Right lobe of liver (tissue), 6 donors: Measurements from ENCODE around the gene LRRC47. TPM values are rescaled to one million over a fixed set of nuclear protein-coding genes. Genes with fewer than 3 reads are reported as not detected.

Experiments used
- ATAC-seq, 4 donors: fragments of 200-7000 bp; cut with Tn5 transposase; one replicate each; pipeline ENCODE4 v1.9.1; 2020; ENCODE audit warnings: mild to moderate bottlenecking in 4 of 4, moderate library complexity in 4 of 4
- DNase-seq, 3 donors: peaks; one replicate each; pipeline ENCODE4 v3.0.0-alpha.2; 2020
- H3K27ac ChIP-seq, 3 donors: fragments of 200-600 bp; one replicate each; pipeline ENCODE4 v1.8.0; 2022
- H3K27me3 ChIP-seq, 2 donors: fragments of 200-600 bp; one replicate each; pipeline ENCODE4 v1.8.0; 2022
- H3K36me3 ChIP-seq, 4 donors: fragments of 200-600 bp; sonication (generic) in 1 of 4; one replicate each; pipeline versions ENCODE4 v1.5.1 to v1.8.0; 2017 to 2022; ENCODE audit warnings: control low read depth in 1 of 4
- H3K4me1 ChIP-seq, 4 donors: fragments of 200-600 bp; sonication (generic) in 1 of 4; one replicate each; pipeline versions ENCODE4 v1.5.1 to v1.8.0; 2017 to 2022; ENCODE audit warnings: control low read depth in 1 of 4
- H3K4me3 ChIP-seq, 3 donors: fragments of 200-600 bp; one replicate each; pipeline ENCODE4 v1.8.0; 2022
- H3K9me3 ChIP-seq, 4 donors: fragments of 200-600 bp; sonication (generic) in 1 of 4; one replicate each; pipeline versions ENCODE4 v1.5.1 to v1.8.0; 2017 to 2022; ENCODE audit warnings: control low read depth in 1 of 4
- POLR2A ChIP-seq: fragments of 450-650 bp; IDR thresholded peaks from one replicate; pipeline ENCODE4 v1.6.1; 2017; ENCODE audit warnings: antibody characterized with exemption, mild to moderate bottlenecking
- WGBS: methylation state at CpG from one replicate; pipeline ENCODE4 v1.1.6; 2018; ENCODE audit warnings: low coverage, low lambda C conversion rate; ENCODE audit not compliant: insufficient coverage; ENCODE audit errors: missing lambda C conversion rate; 5-methylcytosine and 5-hydroxymethylcytosine counted together
- intact Hi-C, 2 donors: fragments of 100-400 bp; cut with DNase I; formaldehyde crosslinking; loops; one replicate each; pipeline versions ENCODE4 v1.11.2 to v1.14.1; 2022
- total RNA-seq, 6 experiments: library from RNA; depleted of rRNA in 2 of 6; stranded (reverse); fragments of >200 nt in 2 of 6; fragmentation: NEBNext Ultra II Directional in 3 of 6; extraction: Animal tissue kit (Norgen Biotek cat#: 25700) in 3 of 6; gene quantifications; one replicate each; pipeline versions ENCODE4 v1.1.0 to v1.2.4, GENCODE V29; 2016 to 2023
- TF ChIP-seq, protein P1 (sequence below), 4 donors: fragments of 200-600 bp in 3 of 4; fragments of 450-650 bp in 1 of 4; IDR thresholded peaks; one replicate each; pipeline versions ENCODE4 v1.5.1 to v1.8.0; 2016 to 2022; ENCODE audit warnings: antibody characterized with exemption in 4 of 4, mild to moderate bottlenecking in 2 of 4
- donor health status: DM: no; HTN: yes; CAD: no.
- donor health status: DM: no; HTN: no; CAD: no.
- donor health status: DM: no; HTN: no; CAD: no.
- donor health status: DM: no; HTN: yes; CAD: no.
- donor health status: DM: no; HTN: yes; CAD: no.

The LRRC47 gene
- total RNA-seq, 6 experiments from 2014 or later, result 22.7 to 32.2 (median 25.8) TPM

DNA sequence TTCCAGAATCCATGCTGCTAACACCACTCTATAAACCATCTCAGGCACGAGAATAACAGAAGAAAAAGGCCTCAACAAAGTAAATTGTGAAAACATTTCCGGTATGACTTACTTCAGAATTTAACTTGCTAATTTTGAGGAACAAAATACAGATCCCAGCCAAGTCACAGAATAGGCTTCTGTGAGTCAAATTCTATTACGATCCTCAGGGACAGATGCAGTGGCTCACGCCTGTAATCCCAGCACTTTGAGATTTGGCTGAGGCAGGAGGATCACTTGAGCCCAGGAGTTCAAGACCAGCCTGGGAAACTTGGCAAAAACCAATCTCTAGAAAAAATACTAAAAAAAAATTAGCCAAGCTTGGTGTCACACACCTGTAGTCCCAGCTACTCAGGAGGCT lies 52.9 kb downstream of the LRRC47 start:
- H3K27me3 ChIP-seq, result no peaks in the 10 kb centered on the region
- peaks cover 0 to 24% (median 0%) of the 10 kb centered on the region in 4 donors for H3K4me1 ChIP-seq
- H3K4me3 ChIP-seq, result no peak overlapping the region
- no peaks in the 10 kb centered on the region for H3K9me3 ChIP-seq
- no peak for TF ChIP-seq POLR2A
- TF ChIP-seq, protein P1, sequence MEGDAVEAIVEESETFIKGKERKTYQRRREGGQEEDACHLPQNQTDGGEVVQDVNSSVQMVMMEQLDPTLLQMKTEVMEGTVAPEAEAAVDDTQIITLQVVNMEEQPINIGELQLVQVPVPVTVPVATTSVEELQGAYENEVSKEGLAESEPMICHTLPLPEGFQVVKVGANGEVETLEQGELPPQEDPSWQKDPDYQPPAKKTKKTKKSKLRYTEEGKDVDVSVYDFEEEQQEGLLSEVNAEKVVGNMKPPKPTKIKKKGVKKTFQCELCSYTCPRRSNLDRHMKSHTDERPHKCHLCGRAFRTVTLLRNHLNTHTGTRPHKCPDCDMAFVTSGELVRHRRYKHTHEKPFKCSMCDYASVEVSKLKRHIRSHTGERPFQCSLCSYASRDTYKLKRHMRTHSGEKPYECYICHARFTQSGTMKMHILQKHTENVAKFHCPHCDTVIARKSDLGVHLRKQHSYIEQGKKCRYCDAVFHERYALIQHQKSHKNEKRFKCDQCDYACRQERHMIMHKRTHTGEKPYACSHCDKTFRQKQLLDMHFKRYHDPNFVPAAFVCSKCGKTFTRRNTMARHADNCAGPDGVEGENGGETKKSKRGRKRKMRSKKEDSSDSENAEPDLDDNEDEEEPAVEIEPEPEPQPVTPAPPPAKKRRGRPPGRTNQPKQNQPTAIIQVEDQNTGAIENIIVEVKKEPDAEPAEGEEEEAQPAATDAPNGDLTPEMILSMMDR (IDR thresholded peaks at IDR 0.05), result no peak
- ATAC-seq, result no peak
- no peak overlapping the region for H3K27ac ChIP-seq
- intact Hi-C loops, result no loop called here
- no peak for DNase-seq
- peaks cover 0 to 12% (median 3%) of the 10 kb centered on the region in 4 donors for H3K36me3 ChIP-seq
- WGBS, result 81% methylated on average over 4 of the region's 4 CpGs

DNA sequence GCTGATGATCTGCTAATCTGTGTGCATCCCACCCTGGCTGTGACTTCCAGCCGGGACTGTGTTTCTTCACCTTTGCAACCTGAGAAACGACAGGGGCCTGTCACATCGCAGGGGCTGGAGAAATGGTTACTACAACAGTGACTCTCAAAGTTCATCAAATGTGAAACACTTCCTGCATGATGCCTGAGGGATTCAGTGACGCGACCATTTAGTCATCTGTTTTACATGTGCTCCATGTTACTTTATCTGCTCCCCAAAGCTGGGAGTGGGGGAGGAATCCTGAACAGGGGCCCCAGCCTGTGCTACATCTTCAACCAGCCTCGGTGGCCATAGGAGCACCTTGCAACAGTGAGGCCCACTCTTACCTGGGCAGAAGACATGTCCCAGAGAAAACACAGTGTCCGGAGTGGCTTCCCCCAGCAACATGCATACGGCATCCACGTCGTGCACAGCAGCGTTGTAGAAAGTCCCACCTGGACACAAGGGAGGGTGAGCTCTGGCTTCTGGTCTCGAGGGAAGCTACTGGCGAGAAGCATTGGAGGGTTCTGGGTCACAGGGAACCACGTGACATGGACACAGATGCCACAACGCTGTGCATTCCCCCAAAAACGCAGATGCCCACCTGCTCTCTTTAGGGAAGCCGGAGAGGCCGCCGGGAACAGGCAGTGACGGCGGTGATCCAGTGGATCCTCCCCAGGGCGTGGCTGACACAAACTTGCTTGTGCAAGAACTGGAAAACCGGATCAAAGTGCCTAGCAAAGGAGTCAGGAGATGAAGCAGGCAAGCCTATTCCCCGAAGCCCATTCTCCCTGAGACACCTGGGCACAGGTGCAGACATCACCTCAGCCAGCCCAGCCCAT lies 53.6 kb downstream of the LRRC47 start:
- DNase-seq, result no peak
- Histone ChIP-seq H3K4me3 (no peak overlapping the region), H3K27me3 (no peaks in the 10 kb centered on the region), H3K9me3 (no peaks in the 10 kb centered on the region), H3K27ac (no peak overlapping the region), H3K4me1 (peaks cover 0 to 22% (median 0%) of the 10 kb centered on the region in 4 donors), H3K36me3 (peaks cover 0 to 19% (median 4%) of the 10 kb centered on the region in 4 donors)
- WGBS, result 89% methylated on average over 12 of the region's 24 CpGs
- intact Hi-C loops, result no loop called here
- TF ChIP-seq, protein P1 (IDR thresholded peaks at IDR 0.05), result no peak
- no peak for TF ChIP-seq POLR2A
- no peak for ATAC-seq

DNA sequence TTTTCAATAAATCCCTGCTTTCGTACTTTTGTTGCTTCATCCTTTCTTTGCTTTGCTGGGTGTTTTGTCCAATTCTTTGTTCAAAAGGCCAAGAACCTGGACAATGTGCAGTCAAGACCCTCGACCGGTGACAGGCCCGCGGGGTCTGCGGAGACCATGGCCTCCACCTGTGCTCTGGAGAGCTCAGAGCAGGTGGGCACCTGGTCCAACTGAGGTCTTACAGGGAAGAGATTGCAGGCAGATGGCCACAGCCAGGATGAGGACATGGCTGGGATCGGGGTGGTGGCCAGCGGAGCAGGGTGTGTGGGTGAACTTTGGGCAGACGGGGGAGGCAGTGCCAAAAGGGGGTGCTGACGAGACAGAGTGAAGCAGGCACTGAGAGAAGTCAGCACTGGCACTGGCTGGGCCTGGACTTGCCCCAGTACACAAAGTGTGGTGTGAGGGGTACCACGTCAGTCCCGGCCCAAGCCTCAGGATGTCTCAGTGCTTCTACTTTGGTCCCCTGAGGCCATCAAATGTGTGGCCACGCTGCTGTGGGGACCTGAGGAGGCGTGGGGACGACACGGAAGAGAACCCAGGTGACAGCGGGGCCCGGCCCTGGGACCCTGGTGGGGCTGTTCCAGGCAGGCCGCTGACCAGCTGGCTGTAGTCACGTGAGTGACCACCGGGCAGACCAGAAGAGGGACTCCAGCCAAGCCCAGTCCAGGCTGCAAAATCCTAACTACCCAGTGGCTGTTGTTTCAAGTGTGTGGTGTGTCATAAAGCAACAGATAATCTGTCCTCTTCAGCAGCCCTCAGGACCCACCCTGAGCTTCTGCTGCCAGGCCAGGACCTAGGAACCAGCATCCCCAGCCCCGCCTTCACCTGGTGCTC lies 54.5 kb downstream of the LRRC47 start:
- Histone ChIP-seq H3K9me3 (no peaks in the 10 kb centered on the region), H3K27me3 (no peaks in the 10 kb centered on the region), H3K4me3 (no peak overlapping the region), H3K36me3 (peaks cover 0 to 22% (median 4%) of the 10 kb centered on the region in 4 donors), H3K27ac (no peak overlapping the region), H3K4me1 (peaks cover 0 to 18% (median 0%) of the 10 kb centered on the region in 4 donors)
- no peak for DNase-seq
- no peak for ATAC-seq
- TF ChIP-seq, protein P1 (IDR thresholded peaks at IDR 0.05), result no peak
- no peak for TF ChIP-seq POLR2A
- intact Hi-C loops, result no loop called here
- 93% methylated on average over 16 of the region's 22 CpGs for WGBS

DNA sequence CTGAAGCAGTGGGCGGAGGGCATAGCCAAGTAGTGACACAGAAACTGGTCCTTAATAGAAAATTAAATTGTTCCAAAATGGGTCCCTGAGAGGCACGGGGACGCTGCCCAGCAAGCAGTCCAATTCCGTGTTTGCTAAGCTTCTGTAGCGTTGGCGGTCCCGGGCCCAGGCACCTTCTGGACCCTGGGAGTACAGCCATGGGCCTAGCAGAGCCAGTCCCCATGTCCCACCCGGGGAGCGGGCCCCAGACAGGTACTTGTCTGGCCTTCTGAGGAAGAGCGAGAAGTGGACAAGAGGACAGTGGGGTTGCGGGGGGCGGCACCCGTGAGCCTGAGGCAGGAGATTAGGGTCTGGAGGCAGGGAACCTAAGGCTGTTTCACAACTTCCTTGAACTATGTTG lies 55.5 kb downstream of the LRRC47 start:
- H3K4me1 ChIP-seq, result peaks cover 0 to 11% (median 0%) of the 10 kb centered on the region in 4 donors
- intact Hi-C loops, result no loop called here
- WGBS, result 90% methylated on average over 8 of the region's 13 CpGs

More for the DNA sequence above, 55.5 kb downstream of the LRRC47 start:
- Histone ChIP-seq H3K36me3 (peaks cover 0 to 31% (median 4%) of the 10 kb centered on the region in 4 donors), H3K27me3 (no peaks in the 10 kb centered on the region), H3K27ac (no peak overlapping the region), H3K9me3 (no peaks in the 10 kb centered on the region), H3K4me3 (no peak overlapping the region)
- no peak for TF ChIP-seq POLR2A
- TF ChIP-seq, protein P1 (IDR thresholded peaks at IDR 0.05), result no peak
- DNase-seq (no peak), ATAC-seq (no peak)
